HepG2 (cell line): ENCODE measurements around the gene HOXD1. TPM values are rescaled to one million over a fixed set of nuclear protein-coding genes. Genes with fewer than 3 reads are reported as not detected.

Source experiments
- BATF2 ChIP-seq: sonication (generic); formaldehyde crosslinking; IDR thresholded peaks from 2 replicates; pipeline ENCODE4 v1.8.0; 2022; ENCODE audit warnings: mild to moderate bottlenecking, missing genetic modification reagents, moderate library complexity
- BRF2 ChIP-seq: sonication (generic); formaldehyde crosslinking; IDR thresholded peaks from 2 replicates; pipeline ENCODE4 v1.8.1; 2022; ENCODE audit warnings: mild to moderate bottlenecking, missing genetic modification reagents
- CCAR2 ChIP-seq: fragments of 200-400 bp; formaldehyde crosslinking; optimal IDR thresholded peaks from 2 replicates; pipeline ENCODE3; 2018; ENCODE audit warnings: low read depth, mild to moderate bottlenecking, low read length, moderate library complexity
- KAT8 ChIP-seq: IDR thresholded peaks from 2 replicates; pipeline ENCODE4 v1.6.1; 2016; ENCODE audit warnings: missing genetic modification reagents, missing compliant biosample characterization
- KLF13 ChIP-seq: sonication (generic); formaldehyde crosslinking; IDR thresholded peaks from 2 replicates; pipeline ENCODE4 v1.4.0; 2020; ENCODE audit warnings: mild to moderate bottlenecking, missing genetic modification reagents
- PATZ1 ChIP-seq: sonication (generic); formaldehyde crosslinking; IDR thresholded peaks from 2 replicates; pipeline ENCODE4 v1.4.0; 2020; ENCODE audit warnings: missing genetic modification reagents
- PBX2 ChIP-seq: IDR thresholded peaks from 2 replicates; pipeline ENCODE4 v1.6.1; 2016; ENCODE audit warnings: control low read depth
- PRDM15 ChIP-seq: sonication (generic); formaldehyde crosslinking; IDR thresholded peaks from 2 replicates; pipeline ENCODE4 v1.4.0; 2020; ENCODE audit warnings: missing genetic modification reagents
- REXO4 ChIP-seq: sonication (generic); formaldehyde crosslinking; IDR thresholded peaks from 2 replicates; pipeline ENCODE4 v1.8.0; 2022; ENCODE audit warnings: missing genetic modification reagents, mild to moderate bottlenecking, borderline replicate concordance
- SETDB1 ChIP-seq: sonication (generic); formaldehyde crosslinking; IDR thresholded peaks from 2 replicates; pipeline ENCODE4 v1.5.1; 2020; ENCODE audit warnings: missing genetic modification reagents, mild to moderate bottlenecking, borderline replicate concordance
- THAP7 ChIP-seq: sonication (generic); formaldehyde crosslinking; IDR thresholded peaks from 2 replicates; pipeline ENCODE4 v1.8.1; 2023; ENCODE audit warnings: mild to moderate bottlenecking, missing genetic modification reagents
- ZFP36L1 ChIP-seq: sonication (generic); formaldehyde crosslinking; IDR thresholded peaks from 2 replicates; pipeline ENCODE4 v1.8.0; 2022; ENCODE audit warnings: mild to moderate bottlenecking, missing genetic modification reagents, moderate library complexity
- ZFP37 ChIP-seq: sonication (generic); formaldehyde crosslinking; IDR thresholded peaks from 2 replicates; pipeline ENCODE4 v1.4.0; 2020; ENCODE audit warnings: missing genetic modification reagents, borderline replicate concordance
- ZXDC ChIP-seq: sonication (generic); formaldehyde crosslinking; IDR thresholded peaks from 2 replicates; pipeline ENCODE4 v1.5.0; 2020; ENCODE audit warnings: mild to moderate bottlenecking, missing genetic modification reagents
- polyA plus RNA-seq, 8 experiments: library from polyadenylated mRNA; depleted of rRNA in 3 of 8; stranded (reverse) in 7 of 8; unstranded in 1 of 8; fragments of >200 nt; fragmentation: Illumina TruSeq in 4 of 8; extraction: Trizol in 4 of 8; gene quantifications; 2 replicates each; pipeline versions ENCODE4 v1.2.1 to v1.2.3, GENCODE V29; 2011 to 2016; ENCODE audit warnings: low read depth in 4 of 8, missing spikeins in 1 of 8, mixed read lengths in 1 of 8; ENCODE audit not compliant: insufficient read depth in 1 of 8
- total RNA-seq, 5 experiments: library from RNA; depleted of rRNA; stranded (reverse); fragments of >200 nt; fragmentation: Illumina TruSeq; extraction: Trizol; gene quantifications; 2 replicates each; pipeline ENCODE4 v1.2.3, GENCODE V29; 2016; ENCODE audit warnings: low read depth in 1 of 5

Gene HOXD1
- total and polyA plus RNA-seq, 2 of the 13 experiments (the other 11 are each of a cell fraction or from before 2014, with no cell fraction given), result 10.0 to 22.3 TPM

- no peak for TF ChIP-seq PRDM15 (CRISPR knock-in tag)
- TF ChIP-seq SETDB1 (CRISPR knock-in tag), result no peak
- TF ChIP-seq BATF2 (CRISPR knock-in tag), result no peak
- TF ChIP-seq THAP7 (CRISPR knock-in tag), result peak; percentile 86; the same call in 1 of the 2 replicates
- TF ChIP-seq PATZ1 (CRISPR knock-in tag), result peak; percentile 73
- TF ChIP-seq REXO4 (CRISPR knock-in tag), result no peak
- TF ChIP-seq KLF13 (CRISPR knock-in tag), result peak; percentile 81; the same call in 1 of the 2 replicates
- no peak for TF ChIP-seq CCAR2
- TF ChIP-seq ZFP37, result no peak
- TF ChIP-seq PBX2, result no peak
- TF ChIP-seq ZFP36L1 (CRISPR knock-in tag), result no peak
- peak; percentile 77 for TF ChIP-seq KAT8
- TF ChIP-seq ZXDC (CRISPR knock-in tag), result no peak
- peak; percentile 51 for TF ChIP-seq BRF2 (CRISPR knock-in tag)
These were observed 47.8 kb upstream of the HOXD1 start (continued) for GRCh38 chr2:176140513-176141317.
